Astrocyte of the hippocampus (primary cell): ENCODE measurements around the gene GNAZ.

ENCODE experiments used
- DNase-seq: peaks from one replicate; pipeline ENCODE4 v3.0.0; 2011; ENCODE audit warnings: low read depth, low spot score

GNAZ gene

DNA sequence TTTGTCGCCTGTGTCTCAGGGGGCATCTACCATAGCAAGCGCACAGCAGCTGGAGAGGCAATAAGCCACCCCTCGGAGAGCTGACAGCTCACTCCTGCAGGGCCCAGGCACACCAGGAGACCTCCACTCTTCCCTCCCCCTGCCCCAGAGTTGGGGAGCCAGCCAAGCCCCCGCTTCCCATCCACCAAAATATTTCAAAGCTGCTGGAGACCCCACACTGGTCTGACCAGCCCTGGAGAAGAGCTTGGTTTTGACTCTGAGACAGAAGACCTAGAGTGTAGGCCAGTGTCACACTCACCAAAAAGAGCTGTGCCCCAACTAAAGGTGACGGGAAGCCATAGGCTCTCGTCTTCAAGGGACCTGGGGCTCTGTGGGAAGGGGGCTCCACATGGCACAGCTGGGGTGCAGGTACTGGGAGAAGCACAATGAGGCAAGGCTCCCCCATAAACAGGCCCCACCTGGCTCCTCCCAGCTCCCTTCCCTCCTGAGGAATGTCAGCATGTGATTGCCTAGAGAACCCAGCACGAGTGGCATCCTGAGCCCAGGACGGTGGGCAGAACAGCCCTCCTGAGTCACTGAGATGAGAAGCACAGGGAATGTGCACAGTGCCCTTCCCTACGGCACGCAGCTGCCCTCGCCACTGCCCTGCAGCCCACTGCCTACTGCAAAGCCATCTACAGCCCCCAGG lies 5.8 kb upstream of the GNAZ start:
- DNase-seq, result no peak

DNA sequence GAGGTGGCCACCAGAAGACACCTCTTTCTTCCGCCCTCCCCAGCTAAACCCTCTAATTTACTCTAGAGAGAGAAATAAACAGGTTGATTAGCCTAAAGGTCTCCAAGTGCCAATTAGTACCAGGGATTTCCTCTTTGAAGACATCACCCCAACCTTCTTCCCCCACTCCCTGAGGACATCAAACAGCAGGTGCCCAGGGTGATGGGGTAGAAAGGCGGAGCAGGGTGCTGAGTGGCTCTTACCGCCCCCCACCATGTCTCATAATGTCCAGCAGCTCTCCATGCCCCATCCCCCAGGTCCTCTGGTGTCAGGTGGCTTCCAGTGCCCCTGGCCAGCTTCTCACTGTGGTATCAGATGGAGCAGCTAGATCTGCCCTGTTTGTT lies 5.3 kb upstream of the GNAZ start:
- no peak for DNase-seq

DNA sequence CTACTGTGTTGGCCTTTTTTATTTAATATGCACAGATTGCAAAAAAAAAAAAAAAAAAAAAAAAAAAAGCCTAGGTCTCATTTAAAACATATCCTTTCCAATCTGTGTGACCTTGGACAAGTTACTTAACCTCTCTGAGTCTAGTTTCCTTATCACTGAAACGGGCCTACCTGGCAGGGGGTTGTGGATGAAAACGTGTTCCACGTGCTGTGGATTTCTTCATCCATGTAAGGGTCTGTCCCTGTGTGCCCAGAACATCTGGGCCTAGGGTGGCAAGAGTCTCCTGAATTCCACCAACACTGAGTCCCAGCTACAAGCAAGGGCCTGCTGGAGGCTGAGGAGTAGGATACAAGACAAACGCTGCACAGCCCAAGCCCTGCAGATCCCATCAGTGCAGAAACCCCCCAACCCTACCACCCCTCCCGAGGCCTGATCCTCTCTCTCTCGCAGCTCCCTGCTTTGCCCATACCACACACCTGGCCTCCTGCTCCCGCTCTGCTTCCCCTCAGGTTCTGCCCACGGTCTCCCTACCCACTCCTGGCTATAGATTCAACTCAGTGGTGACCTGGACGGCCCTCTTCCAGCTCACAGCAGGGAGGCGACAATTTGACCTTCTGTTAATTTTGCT lies 4.7 kb upstream of the GNAZ start:
- no peak for DNase-seq

DNA sequence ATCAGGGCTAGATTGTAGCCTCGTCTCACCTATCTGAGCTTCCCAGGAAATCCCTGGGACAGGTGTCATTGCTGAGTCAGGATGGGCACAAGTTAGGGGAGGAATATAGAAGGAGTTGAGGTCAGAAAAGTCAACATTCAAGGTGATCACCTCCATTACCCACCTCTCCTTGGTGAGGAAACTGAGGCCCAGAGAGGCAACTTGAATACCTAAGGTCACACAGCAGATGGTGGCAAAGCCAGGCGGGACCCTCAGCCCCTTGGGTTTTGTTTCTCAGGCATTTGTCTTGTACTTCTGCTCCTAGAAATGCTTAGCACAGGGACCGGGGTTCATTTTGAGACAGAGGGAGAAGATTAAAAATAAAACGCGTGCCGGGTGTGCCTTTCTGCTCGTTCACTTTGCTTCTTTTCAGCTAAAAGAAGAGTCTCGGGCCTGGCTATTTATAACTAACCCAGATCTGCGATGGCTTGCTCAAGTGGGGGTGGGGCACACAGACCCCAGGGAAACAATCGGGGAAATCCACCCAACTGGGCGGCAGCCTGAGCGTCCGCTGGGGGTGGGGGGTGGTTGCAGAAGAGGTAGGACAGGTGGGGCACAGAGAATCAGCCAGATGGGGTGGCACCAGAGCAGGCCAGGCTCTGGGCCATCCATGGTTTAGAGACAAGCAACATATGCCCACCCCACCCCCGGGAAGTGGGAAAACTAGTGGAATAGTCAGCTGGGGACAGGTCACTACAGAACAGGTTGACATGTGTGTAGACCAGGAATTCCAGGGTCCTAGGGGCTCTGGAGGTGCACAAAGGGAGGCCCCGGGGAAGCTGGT lies 3.9 kb upstream of the GNAZ start:
- no peak for DNase-seq

DNA sequence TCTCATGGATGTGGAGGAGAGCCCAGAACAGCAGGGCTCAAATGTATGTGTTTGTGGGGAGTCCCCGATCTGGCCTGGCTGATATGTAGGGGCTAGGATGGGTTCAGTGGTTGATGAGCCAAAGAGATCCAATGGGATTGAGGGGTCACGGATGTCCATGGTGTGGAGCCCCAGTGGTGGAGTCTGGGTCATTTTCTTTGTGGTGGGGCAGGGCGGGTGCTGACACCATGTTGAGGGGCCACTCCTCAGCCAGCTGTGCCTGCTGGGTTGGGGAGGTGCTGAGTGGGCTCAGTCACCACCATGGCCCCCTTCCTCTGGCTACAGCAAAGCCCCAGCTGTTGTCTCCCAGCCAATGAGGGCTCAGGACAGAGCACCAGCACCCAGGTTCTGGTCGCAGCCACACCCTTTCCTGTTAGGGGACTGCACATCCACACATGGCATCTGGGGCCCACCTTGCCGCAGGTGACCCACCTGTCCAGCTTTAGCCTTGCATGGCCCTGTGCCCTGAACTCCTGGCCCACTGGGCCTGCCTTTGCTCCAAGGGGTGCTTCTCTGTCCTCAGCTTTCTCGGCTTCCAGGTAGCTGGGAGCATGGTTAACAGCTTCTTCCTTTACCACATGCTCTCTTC lies 3.2 kb upstream of the GNAZ start:
- DNase-seq, result no peak

DNA sequence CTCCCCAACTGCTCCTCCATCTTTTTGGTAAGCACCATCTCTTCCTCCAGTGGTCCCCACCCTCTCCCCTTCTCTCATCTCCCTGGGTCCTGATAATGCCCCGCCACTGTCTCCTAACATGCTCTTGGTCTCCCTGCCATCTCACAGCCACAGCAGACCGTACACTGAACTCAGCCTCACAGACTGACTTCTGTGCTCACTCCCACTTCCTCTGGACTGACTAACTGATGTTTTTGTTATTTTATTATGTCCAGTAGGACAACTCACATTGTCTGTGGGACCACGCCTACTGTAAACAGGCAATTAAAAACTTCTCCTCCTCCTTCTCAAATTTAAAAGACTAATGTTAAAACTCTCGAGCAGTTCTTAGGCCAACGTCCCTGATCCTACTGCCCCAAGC lies 2.6 kb upstream of the GNAZ start:
- DNase-seq, result no peak

DNA sequence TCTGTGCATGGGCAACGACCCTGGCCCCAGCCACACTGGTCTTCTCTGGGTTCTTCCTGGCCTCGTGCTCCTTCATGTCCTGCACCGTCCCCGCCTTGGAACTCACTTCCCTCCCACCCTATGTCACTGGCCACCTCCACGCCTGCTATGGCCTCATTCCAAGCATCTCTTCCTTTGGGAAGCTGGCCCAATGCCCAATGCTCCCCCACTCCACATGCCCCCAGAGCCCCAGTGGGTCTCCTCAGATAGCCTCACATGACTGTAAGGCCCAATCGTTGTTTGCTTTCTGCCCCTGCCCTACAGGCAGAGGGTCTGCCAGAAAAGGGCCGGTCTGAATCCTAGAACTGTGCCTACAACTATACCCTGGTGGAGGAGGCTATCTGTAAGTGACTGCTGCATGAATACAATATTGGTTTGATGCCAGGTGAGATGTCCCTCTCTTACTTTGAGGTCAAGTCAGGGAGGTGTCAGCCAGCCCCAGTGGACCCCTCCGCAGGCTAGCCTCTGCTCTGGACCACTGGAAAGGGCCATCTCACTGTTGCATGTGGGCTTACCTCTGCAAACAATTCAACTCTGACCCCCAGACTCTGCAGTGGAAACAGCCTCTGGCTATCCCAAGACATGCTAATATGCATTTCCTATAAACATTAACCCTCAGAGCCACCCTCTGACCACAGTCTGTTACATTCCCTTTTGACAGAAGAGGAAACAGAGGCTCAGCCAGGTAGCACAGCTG lies 2.1 kb upstream of the GNAZ start:
- no peak for DNase-seq

DNA sequence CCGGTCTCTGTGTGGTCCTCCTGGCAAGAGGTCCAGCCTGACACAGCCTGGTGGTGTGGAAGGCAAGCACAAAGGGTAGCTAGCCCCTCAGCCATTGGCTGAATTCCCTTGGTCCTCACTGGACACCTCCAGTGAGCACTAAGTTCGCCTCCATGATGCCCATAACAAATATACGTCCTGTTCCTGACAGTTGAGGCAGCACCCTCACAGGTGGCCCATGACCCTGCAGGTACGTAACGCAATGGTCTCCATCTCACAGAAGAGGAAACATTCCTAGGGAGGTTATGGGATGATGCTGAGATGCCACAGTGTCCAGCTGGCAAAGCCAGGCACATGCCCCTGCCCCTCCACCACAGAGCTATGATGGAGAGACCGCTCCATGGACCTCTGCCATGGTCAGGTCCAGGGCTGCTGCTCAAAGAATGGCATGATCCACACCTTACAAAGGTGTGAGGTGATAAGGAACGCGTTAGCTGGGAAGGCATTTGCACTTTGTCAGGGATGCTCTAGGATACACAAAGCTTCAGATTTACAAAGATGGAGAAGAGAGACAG lies 1.4 kb upstream of the GNAZ start:
- DNase-seq, result no peak

DNA sequence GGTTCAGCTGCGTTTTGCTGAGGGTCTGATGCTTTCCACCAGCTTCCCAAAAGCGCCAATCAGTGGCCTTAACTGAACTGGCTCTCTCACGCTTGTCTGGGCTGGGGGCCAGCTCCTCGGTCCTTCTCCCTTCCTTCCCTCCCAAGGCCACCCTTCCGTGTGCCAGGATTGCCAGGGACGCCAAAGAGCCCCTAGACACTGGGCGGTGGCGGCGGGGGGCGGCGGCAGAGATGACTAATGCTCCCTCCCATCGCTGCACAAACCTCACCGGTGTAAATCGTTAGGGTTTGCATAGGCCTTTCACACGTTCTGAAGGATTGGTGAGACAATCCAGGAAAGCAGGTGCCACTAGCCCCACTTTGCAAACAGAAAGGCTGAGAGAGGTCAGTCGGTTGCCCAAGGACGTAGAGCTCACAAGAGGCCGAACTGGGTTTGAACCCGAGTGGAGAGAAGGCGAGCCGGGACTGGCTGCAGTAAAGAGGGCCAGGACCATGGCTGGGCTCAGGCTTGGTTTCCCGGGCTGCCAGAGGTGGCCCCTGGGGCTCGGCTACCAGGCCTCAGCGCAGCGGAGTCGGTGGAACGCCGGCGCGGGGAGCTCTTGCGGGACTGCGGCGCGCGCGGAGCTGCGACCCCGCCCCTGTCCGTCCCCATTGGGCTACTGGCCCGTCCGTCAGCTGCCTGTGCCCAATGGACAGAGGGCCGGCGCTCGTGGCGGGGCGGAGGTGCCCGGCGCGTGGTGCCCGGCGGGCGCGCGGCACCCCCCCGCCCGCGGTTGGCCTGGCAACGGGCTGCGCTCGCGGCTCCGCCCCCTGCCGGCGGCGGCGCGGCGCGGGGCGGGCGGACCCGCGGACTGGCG lies 589 bp upstream of the GNAZ start:
- DNase-seq, result peak; percentile 97

DNA sequence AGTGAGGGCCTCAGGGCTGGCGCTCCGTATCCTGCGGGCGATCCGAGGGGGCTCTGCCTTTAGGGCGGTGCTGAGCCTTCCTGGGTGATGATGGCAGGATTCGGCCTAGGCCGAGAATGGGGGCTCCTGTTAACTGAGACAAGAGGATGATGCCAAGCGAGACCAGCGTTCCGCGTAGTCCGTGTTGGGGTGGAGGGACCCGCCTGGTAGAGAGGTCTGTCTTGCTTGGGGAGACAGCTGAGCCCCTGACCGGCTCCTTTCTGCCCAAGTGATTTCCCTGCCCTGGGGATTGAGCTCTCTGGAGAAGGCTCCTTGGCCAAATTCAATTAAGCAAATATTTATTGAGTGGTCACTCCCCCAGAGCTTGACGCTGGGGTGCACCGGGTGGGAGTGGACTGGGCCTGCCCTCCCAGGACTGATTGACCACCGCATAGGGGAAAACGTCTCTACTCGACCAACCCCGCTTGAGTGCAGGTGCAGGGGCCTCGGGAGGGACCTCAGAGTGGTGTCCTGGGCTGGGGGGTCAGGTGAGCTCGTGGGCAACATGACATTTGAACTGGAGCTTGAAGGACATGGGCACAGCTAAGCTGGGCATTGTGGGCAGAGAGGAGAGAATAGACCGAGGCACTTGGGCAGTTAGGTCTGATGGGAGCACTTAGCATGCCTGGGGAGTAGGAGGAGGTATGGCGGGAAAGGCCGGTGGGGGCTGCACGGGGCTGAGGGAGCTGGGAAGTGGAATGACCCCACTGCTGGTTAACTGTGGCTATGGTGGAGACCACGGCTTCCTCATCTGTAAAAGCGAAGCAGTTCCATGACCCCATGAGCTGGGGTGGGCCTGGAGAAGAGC lies 1.1 kb downstream of the GNAZ start:
- DNase-seq, result no peak

DNA sequence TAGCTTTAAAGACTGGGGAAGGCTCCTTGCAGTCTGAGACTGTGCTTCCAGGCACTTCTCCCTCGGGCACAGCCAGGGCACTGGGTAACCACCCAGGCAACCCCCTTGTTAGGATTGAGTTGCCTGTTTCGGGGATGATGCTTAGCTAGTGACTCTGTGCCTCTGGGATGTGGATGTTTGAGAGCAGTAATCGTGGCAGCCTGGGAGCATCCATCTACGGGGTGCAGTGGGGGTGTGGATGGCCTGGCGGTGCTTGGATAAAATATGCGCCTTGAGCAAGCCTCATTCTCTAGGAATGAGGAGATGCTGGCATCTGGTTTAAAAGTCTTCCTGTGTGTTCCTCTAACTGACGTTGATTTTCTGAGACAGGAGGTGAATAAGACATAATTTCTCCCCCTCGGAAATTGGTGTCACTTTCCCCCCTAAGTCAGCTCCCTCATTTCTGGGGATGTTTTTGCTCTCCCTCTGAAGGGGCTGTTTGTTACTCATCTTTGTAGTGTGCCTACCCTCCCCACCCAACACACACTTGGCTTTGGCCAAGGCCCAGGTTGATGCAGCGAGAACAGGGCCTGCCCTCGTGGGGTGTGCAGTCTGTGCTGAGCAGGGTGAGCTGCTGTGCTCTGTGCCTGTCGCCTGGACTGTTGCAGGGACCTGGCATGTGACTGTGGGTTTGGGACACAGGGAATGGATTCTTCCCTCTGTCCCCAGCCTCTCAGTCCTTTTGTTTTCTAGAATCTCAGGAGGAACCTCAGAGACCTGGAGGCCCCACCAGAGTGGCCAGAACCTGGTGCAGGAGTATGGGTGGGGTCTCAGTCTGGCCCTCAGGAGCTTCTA lies 2.0 kb downstream of the GNAZ start:
- DNase-seq, result peak; percentile 58

DNA sequence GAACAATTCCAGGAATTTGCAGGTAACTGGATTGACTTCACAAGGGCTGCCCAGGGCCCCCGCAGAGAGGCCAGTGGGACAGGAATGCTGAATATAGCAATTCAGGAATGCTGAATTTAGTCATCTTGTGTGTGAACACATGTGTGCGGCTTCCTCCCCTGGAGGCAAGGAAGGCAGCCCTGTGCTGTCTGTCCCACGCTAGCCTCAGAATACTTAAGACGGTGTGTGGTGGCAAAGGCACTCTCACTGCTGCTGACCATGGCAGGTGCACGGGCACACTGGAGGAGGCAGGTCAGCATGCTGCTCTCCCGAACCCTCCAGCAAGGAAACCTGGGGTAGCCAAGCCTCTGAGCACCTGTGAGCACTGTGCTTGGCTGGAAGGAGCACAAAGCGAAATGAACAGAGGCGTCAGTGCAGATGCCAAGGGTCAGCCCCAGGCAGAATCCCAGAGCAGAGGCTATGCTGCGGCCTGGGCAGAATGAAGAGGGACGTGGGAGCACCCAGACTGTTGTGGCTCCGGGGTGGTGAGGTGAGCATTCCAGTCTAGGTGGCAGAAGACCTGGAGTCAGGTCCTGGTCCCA lies 2.7 kb downstream of the GNAZ start:
- peak; percentile 22 for DNase-seq

DNA sequence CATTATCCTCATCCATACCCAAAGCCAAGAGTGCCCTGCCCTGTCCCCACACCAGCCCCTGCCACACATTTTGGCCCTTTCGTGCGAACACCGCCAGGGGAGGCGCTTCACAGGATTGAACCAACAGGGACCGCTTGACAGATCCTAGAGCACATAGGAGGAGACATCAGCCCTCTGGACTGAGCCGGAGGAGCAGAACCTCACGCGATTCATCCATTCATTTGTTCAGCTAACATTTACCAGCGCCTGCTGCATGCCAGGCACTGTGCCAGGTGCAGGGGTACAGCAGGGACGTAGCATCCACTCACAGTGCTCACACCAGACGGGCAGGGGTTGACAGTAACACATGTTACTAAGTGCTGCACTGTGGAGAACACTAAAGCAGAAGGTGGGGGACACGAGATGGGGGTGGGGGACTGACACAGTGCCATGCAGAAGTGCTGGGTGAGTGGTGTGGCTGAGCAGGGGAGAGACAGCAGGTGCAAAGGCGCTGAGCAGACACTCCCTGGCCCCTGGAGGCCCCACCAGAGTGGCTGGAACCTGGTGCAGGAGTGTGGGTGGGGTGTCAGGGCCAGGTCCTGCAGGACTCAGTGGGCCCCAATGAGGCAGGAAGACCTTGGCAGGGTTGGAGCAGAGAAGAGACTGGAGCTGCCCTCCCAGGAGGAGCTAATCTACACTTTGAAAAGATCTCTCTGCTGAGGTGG lies 3.4 kb downstream of the GNAZ start:
- no peak for DNase-seq

DNA sequence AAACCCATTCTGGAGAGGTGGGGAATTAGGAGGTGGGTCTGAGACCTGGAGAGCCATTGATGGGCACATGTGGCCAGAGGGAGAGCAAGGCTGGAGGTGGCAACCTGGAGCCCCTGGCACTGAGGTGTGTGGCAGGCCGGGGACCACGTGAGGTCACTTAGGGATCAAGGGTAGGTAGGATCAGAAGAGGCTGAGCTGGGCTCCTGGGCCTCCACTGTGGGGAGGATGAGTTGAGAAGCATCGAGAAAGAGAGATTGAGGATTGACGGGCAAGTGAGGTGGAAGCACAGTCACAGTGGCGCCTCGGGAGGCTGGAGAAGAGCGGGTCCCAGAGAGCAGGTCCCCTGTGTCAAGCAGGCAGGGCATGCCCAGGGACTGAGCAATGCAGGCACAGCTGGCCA lies 4.1 kb downstream of the GNAZ start:
- no peak for DNase-seq

DNA sequence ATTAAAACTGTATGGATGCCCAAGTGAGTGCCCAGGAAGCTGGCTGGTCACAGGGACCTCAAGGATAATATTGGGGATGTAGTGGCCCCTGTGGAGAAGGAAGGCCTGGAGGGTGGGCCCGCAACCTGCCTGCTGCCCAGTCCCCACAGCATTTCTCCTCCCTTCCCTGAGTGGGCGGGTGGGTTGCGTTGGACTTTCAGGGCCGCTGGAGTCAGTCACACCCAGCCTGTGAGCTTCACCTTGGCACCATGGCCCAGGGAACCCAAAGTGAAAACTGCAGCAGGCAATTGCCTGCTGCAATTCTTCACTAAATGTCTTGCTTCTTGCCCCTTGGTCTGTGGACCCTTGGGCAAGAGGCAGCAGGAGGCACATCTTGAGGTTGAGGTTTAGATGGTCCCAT lies 4.7 kb downstream of the GNAZ start:
- DNase-seq, result no peak

DNA sequence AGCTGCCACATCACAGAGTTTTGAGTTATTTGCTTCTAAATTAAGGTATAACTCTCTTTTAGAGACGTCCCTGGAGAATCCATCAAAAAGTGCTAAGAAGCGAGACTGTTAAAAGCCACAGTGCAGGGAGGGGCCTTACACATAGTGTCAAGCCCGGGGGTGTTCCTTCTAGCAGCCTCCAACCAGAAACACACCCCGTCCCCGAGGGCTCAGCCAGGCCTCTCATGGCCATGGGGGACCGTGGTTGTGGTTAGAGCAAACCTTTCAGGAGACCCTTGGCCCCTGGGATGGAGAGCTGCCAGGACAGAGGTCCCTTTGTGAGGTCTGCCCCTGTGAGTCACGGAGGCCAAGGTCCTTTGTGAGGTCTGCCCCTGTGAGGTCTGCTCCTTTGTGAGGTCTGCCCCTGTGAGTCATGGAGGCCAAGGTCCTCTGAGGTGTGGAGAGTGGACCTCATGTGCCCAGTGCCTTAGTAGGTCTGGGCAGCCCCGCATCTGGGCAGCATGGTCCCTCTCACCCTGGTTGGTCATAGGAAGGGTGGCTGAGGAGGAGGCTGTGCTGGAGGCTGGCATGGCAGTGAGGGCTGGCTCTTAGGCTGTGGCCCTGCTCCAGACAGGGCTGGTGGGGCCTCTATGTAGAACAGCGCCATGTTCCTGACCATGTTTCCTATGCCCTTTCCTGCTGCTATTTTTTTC lies 5.4 kb downstream of the GNAZ start:
- peak; percentile 71 for DNase-seq
